Islet precursor cell (in vitro differentiated cells): ENCODE measurements around the gene JCAD.
A peak's percentile ranks its signal among the peaks of the same experiment; 100 is the strongest.
"Not testable (repeated sequence)": the region's sequence is repeated elsewhere in the genome, so short reads cannot be mapped to it uniquely, and the experiment has no call there.

Experiments
- DNase-seq: peaks from one replicate; pipeline ENCODE4 v3.0.0-alpha.2; 2018

The JCAD gene

GRCh38 chr10:30042820-30043219 is 16.6 kb downstream of the JCAD start:
- DNase-seq: no peak

- no peak for DNase-seq
These were observed 17.9 kb downstream of the JCAD start for GRCh38 chr10:30041196-30042105.

- DNase-seq: no peak
These were observed 18.8 kb downstream of the JCAD start for GRCh38 chr10:30040597-30040996.

DNA sequence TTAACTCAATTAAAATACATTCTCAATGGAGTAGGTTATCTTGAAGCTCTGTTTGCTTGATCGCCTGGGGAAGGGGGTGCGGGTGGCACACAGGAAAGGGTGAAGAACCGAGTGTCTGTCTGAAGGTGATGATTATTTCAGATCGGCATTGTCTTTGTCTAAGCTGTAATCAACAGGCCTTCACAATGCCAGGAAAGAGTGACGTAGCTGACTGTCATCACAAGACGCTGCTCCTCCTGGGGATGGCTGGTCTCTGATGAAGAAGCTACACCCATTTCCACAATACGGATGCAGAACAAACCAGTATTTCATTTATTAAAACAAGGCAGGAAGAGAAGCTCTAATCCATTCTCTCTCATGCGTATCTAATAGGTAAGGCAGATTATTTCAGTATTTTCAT is 19.4 kb downstream of the JCAD start:
- no peak for DNase-seq

GRCh38 chr10:30039567-30039966 is 19.8 kb downstream of the JCAD start:
- no peak for DNase-seq

DNA sequence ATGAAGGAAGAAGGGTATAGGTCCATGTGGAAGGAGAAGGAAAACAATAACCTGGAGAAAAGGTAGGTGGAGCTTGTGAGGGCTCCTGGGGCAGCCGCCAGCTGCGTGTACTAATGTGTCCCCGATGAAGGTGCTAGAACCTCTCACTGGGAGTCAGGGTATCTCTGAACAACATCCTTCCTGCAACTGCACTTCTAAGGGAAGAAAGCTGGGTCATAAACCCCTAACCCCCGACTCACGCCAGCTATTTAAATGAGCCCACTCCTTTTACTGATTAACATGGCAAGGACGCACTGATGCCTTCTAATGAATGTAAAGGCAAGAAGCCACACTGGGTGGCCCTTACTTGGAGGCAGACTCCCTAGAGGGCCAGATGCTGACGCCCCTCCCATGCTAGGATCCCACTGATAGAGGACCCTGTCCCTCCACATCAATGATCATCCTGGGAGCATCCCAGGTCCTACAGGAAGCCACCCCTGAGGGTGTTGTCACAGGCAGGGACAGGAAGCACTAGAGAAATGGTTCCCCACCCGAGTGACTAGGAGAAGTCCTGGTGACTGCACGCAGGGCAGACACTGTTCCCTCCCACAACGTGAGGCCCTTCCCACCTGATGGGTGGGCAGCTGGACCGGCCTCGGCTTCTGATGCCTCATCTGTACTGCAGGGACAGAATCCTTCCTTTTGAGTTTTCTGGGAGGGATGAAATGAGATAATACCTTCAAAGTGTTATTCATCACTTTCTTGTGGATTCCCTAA is 20.4 kb downstream of the JCAD start:
- no peak for DNase-seq

DNA sequence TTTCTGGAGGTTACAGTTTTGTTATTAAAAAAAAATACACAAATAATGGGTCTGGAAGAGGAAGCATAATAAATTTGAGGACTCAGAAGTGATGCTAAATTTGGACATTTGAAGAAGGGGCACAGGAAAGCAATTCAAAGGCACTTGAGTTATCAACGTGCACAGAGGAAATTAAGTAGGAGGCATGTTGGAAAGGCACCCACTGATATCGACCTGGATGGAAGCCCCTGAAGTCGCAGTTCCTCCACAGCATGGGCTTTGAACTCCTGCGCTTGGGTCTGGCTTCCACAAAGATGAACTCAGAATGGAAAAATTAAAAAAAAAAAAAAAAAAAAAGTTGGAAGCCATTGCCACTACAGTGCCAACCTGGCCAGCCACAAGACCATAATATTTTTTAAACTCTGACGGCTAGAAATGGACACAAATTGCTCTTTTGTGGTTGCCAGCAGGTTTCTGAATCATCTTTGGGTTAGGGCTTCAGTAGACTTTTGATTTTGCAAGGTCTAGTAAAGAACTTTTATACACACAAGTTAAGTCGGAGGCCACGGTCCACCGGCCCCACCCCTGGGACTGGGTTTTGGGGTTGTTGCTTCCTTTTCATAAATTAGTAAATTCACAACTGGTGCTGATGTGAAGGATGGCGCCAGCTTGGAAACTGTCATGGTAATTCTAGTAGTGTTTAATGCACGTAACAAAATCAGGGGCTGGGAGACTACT is 21.6 kb downstream of the JCAD start:
- DNase-seq: no peak

DNA sequence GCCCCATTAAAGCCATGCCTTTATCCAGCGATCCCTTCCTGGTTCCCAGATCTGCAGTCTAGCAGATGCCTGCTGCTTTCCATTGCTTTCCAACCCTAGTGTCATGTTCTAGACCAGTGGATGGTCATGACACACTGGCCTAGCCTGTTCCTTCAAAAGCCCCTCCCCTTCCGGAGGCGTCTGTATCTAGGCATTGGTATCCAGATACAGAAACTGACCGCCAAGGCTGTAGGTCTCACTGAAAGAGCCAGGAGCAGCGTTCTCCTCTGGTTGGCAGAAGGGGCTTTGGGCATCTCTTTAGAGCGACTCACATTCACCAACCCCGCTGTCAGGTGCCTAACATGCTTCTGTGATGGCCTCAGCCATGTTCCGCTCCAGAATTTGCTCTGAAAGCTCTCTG is 22.6 kb downstream of the JCAD start:
- peak; percentile 63 for DNase-seq

- DNase-seq: no peak
These were observed 23.0 kb downstream of the JCAD start for GRCh38 chr10:30036341-30036740.

GRCh38 chr10:30034433-30035137 is 24.8 kb downstream of the JCAD start:
- no peak for DNase-seq

- no peak for DNase-seq
These were observed 27.3 kb downstream of the JCAD start for GRCh38 chr10:30032125-30032524.

- DNase-seq: no peak
These were observed 29.5 kb downstream of the JCAD start for GRCh38 chr10:30029872-30030256.

DNA sequence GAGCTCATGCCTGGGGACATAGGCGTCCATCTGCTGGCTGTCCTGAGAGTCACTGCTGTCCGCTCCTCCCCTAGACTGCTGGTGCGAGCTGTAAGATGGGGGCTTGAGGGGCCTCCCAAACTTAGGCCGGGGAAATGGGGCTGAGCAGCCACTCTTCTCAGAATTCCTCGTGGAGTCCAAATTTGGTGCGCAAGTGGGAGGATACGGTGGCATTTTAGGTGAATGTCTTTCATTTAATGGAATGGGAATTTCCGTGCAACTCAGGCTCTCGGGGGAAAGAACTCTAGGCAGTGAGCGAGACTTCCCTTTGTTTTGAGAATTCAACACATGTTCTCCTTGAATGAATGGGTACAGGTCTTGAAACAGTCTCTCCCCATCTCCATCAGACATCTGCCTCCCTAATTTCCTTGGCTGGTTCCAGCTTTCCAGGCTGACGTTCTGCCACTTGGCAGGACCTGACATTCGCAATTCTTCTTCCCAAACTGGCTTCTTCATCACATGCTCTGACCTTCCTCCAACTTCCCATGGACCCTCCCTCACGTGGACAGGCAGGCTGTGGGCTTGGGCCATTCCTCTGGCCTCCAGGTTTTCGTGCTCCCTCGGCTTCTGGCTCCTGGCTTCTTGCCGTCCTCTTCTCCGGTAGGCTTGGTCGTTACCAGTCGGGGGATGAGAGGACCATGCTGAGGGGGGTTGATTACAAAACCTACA is 30.1 kb downstream of the JCAD start:
- DNase-seq: no peak

DNA sequence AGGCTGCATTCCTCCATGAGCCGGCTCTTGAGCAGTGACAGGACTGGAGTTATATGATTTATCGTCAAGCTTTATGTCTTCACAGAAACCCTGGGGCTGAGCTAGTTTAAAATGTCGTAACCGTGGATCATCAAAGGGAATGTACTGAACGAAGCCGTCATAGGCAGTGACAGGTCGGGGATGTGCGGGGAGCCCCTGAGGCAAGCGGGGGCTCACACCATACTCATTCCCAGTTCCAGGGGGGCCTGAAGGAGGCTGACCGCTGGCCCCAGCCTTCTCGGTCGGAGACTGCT is 30.7 kb downstream of the JCAD start:
- no peak for DNase-seq

DNA sequence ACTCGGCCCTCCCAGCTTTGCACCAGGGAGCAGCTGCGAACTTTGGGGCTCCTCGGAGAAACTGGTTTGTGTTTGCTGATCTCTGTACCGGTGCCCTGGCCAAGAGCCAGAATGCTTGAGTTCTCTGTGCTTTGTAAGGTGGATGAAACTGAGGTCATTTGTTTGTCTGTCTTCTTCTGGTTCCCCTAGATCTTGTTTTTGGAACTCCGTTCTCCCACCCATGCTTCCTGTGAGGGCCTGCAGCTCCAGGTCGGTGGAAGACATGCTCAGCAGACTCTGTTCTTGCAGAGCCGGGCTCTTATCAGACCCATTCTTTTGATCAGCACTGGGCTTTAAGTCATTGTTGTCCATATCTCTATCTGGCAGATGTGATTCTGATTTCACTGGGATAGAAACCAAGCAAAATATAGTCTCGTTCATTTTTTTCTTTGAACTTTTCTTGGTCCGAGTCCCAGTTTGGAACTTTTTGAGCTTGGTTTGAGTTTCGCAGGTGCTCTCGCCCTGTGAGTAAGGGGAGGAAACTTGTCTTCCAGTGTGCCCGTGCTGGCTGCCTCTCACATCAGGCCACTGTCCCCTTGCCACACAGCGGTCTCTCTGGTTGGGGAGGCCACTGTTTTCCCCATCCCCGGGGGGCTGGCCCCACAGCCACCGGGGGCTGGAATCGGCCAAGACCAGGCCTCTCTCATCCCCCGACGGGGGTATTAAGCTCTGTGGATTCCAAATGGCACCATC is 31.2 kb downstream of the JCAD start:
- DNase-seq: no peak

- no peak for DNase-seq
These were observed 32.1 kb downstream of the JCAD start for GRCh38 chr10:30027057-30028005.

- DNase-seq: no peak
These were observed 32.8 kb downstream of the JCAD start for GRCh38 chr10:30026578-30026977.

GRCh38 chr10:30026080-30026479 is 33.3 kb downstream of the JCAD start:
- no peak for DNase-seq

DNA sequence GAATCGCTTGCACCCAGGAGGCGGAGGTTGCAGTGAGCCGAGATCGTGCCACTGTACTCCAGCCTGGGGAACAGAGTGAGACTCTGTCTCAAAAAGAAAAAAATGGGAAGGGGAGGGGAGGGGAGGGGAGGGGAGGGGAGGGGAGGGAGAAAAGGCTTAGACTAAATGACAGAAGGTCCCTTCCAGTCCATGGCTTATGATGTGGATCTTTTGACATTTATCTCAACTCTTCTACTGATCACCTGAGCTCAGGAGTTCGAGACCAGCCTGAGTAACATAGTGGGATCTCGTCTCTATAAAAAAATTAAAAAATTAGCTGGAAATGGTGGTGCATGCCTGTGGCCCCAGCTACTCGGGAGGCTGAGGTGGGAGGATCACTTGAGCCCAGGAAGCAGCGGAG is 34.0 kb downstream of the JCAD start:
- not testable (repeated sequence) for DNase-seq

GRCh38 chr10:30022590-30022989 is 36.8 kb downstream of the JCAD start:
- no peak for DNase-seq

- DNase-seq: no peak
These were observed 39.9 kb downstream of the JCAD start for GRCh38 chr10:30019468-30019867.
